Activated CD4-positive, CD25-positive, alpha-beta regulatory T cell treated with anti-CD3 and anti-CD28 coated beads, Interleukin-2, amount 50 U/mL, for 72 hours (primary cell): ENCODE measurements around the gene CPB2.

ENCODE experiments used
- DNase-seq: peaks from one replicate; pipeline ENCODE4 v3.0.0; 2021

Gene CPB2

GRCh38 chr13:46104868-46105267 lies at the start of gene CPB2:
CPB2 (minus strand) TSS chr13:46105033; CDS start chr13:46105009, 24 bp downstream.
- no peak for DNase-seq

GRCh38 chr13:46154136-46154801 lies 49.4 kb upstream of the CPB2 start:
- DNase-seq, result no peak

GRCh38 chr13:46152627-46153328 lies 47.9 kb upstream of the CPB2 start:
- DNase-seq, result no peak

- no peak for DNase-seq
Observed at GRCh38 chr13:46150134-46150693, 45.4 kb upstream of the CPB2 start.

- no peak for DNase-seq
Observed at GRCh38 chr13:46149272-46150133, 44.7 kb upstream of the CPB2 start.

- DNase-seq, result no peak
Observed at GRCh38 chr13:46146898-46147297, 42.1 kb upstream of the CPB2 start.

- DNase-seq, result no peak
Observed at GRCh38 chr13:46145950-46146349, 41.1 kb upstream of the CPB2 start.

- DNase-seq, result no peak
Observed at GRCh38 chr13:46145135-46145534, 40.3 kb upstream of the CPB2 start.

- DNase-seq, result no peak
Observed at GRCh38 chr13:46143184-46143701, 38.4 kb upstream of the CPB2 start.

- no peak for DNase-seq
Observed at GRCh38 chr13:46142776-46143175, 37.9 kb upstream of the CPB2 start.

GRCh38 chr13:46140044-46140443 lies 35.2 kb upstream of the CPB2 start:
- no peak for DNase-seq

GRCh38 chr13:46137627-46138317 lies 32.9 kb upstream of the CPB2 start:
- no peak for DNase-seq

- DNase-seq, result no peak
Observed at GRCh38 chr13:46136688-46137087, 31.9 kb upstream of the CPB2 start.

- DNase-seq, result no peak
Observed at GRCh38 chr13:46134961-46135522, 30.2 kb upstream of the CPB2 start.

- no peak for DNase-seq
Observed at GRCh38 chr13:46134494-46134893, 29.7 kb upstream of the CPB2 start.

- no peak for DNase-seq
Observed at GRCh38 chr13:46132109-46132508, 27.3 kb upstream of the CPB2 start.

GRCh38 chr13:46131705-46132104 lies 26.9 kb upstream of the CPB2 start:
- no peak for DNase-seq

- no peak for DNase-seq
Observed at GRCh38 chr13:46129955-46130618, 25.3 kb upstream of the CPB2 start.

- no peak for DNase-seq
Observed at GRCh38 chr13:46129124-46129523, 24.3 kb upstream of the CPB2 start.

- no peak for DNase-seq
Observed at GRCh38 chr13:46127358-46128023, 22.7 kb upstream of the CPB2 start.
